PC-3 (cell line): Measurements from ENCODE around the gene IFI35. TPM values are rescaled to one million over a fixed set of nuclear protein-coding genes. Genes with fewer than 3 reads are reported as not detected.

Source experiments
- ATAC-seq: fragments of 200-7000 bp; cut with Tn5 transposase; 2 replicates; pipeline ENCODE4 v1.9.1; 2020; ENCODE audit warnings: mild to moderate bottlenecking, moderate library complexity
- BruUV-seq: library from RNA; stranded (reverse); fragments of 400-500 nt; replicated peaks from 2 replicates; lab custom pipeline; 2021; lab: Mats Ljungman, UMichigan
- CTCF ChIA-PET: fragments of 300-600 bp; sonication (Branson Sonifier 250); formaldehyde crosslinking; loops from one replicate; lab custom pipeline; 2022; ENCODE audit warnings: antibody characterized with exemption; lab: Charles Lee
- POLR2A ChIA-PET: fragments of 300-600 bp; sonication (Branson Sonifier 250); formaldehyde crosslinking; loops from one replicate; lab custom pipeline; 2022; ENCODE audit warnings: antibody characterized with exemption; ENCODE audit not compliant: unreplicated experiment; lab: Charles Lee
- DNase-seq: peaks from one replicate; pipeline ENCODE4 v3.0.0-alpha.2; 2015
- H2AFZ ChIP-seq: fragments of 300-600 bp; sonication (generic); 2 replicates; pipeline ENCODE4 v1.6.0; 2016; ENCODE audit warnings: antibody characterized with exemption, low read length
- H3F3A ChIP-seq: fragments of 300-600 bp; sonication (generic); one replicate; pipeline ENCODE4 v1.6.0; 2017; ENCODE audit warnings: antibody characterized with exemption, low read length, control low read depth, mild to moderate bottlenecking; ENCODE audit not compliant: unreplicated experiment
- H3K27ac ChIP-seq: fragments of 300-600 bp; sonication (generic); 2 replicates; pipeline ENCODE4 v1.5.1; 2016; ENCODE audit warnings: mild to moderate bottlenecking, low read length
- H3K27me3 ChIP-seq: fragments of 300-600 bp; sonication (generic); 2 replicates; pipeline ENCODE4 v1.6.1; 2016; ENCODE audit warnings: low read length, mixed read lengths
- H3K36me3 ChIP-seq: fragments of 300-600 bp; sonication (generic); 2 replicates; pipeline ENCODE4 v1.6.1; 2016; ENCODE audit warnings: low read depth, mixed run types, low read length, mixed read lengths
- H3K4me1 ChIP-seq: fragments of 300-600 bp; sonication (generic); 2 replicates; pipeline ENCODE4 v1.5.1; 2016; ENCODE audit warnings: low read length; ENCODE audit not compliant: insufficient read depth
- H3K4me2 ChIP-seq: fragments of 300-600 bp; sonication (generic); 2 replicates; pipeline ENCODE4 v1.6.0; 2016; ENCODE audit warnings: low read length
- H3K4me3 ChIP-seq: fragments of 300-600 bp; sonication (generic); 2 replicates; pipeline ENCODE4 v1.5.1; 2016; ENCODE audit warnings: mild to moderate bottlenecking, low read length, mixed read lengths
- H3K79me2 ChIP-seq: fragments of 300-600 bp; sonication (generic); 2 replicates; pipeline ENCODE4 v1.6.1; 2017; ENCODE audit warnings: low read length, mixed read lengths
- H3K9ac ChIP-seq: fragments of 300-600 bp; sonication (generic); 2 replicates; pipeline ENCODE4 v1.6.0; 2016; ENCODE audit warnings: mild to moderate bottlenecking, low read length
- H3K9me2 ChIP-seq: fragments of 300-600 bp; sonication (generic); replicated peaks from 2 replicates; pipeline ENCODE4 v1.6.1; 2016; ENCODE audit warnings: mixed run types, low read length, mixed read lengths
- H3K9me3 ChIP-seq: fragments of 300-600 bp; sonication (generic); 2 replicates; pipeline ENCODE4 v1.6.1; 2016; ENCODE audit warnings: low read length, mixed read lengths
- H4K20me1 ChIP-seq: fragments of 300-600 bp; sonication (generic); 2 replicates; pipeline ENCODE4 v1.6.1; 2016; ENCODE audit warnings: low read length, mixed read lengths
- EZH2 ChIP-seq: fragments of 300-600 bp; sonication (generic); IDR thresholded peaks from one replicate; pipeline ENCODE4 v1.6.1; 2017; ENCODE audit warnings: antibody characterized with exemption, mild to moderate bottlenecking, low read length; ENCODE audit not compliant: unreplicated experiment
- EZH2phosphoT487 ChIP-seq: fragments of 300-600 bp; sonication (generic); IDR thresholded peaks from 2 replicates; pipeline ENCODE4 v1.6.1; 2018; ENCODE audit warnings: mild to moderate bottlenecking, antibody characterized with exemption, low read length, borderline replicate concordance
- intact Hi-C: fragments of 100-400 bp; cut with micrococcal nuclease; formaldehyde crosslinking; loops from 2 replicates; pipeline ENCODE4 v1.9.0; 2023
- total RNA-seq: library from RNA; depleted of rRNA; stranded (reverse); fragments of >200 nt; gene quantifications from 2 replicates; pipeline ENCODE4 v1.2.3, GENCODE V29; 2014; rRNA removed
- TF ChIP-seq, protein P1 (sequence below): fragments of 300-600 bp; sonication (generic); conservative IDR thresholded peaks from 2 replicates; pipeline ENCODE4 v1.5.1; 2017; ENCODE audit warnings: antibody characterized with exemption, low read depth, mild to moderate bottlenecking, low read length

IFI35 gene
- total RNA-seq, 1 experiment from 2014 or later: 12.3 TPM

DNA sequence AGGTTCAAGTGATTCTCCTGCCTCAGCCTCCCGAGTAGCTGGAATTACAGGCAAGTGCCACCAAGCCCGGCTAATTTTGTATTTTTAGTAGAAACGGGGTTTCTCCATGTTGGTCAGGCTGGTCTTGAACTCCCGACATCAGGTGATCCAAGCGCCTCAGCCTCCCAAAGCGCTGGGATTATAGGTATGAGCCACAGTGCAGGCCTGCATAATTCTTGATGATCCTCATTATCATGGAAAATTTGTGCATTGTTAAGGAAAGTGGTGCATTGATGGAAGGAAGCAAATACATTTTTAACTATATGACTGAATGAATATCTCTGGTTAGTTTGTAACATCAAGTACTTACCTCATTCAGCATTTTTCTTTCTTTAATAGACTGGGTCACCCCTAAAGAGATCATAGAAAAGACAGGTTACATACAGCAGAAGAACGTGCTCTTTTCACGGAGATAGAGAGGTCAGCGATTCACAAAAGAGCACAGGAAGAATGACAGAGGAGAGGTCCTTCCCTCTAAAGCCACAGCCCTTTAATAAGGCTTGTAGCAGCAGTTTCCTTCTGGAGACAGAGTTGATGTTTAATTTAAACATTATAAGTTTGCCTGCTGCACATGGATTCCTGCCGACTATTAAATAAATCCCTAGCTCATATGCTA lies 56.5 kb downstream of the IFI35 start:
- Histone ChIP-seq H4K20me1 (no peaks in the 10 kb centered on the region), H3K9ac (no peak overlapping the region), H3F3A (no peaks in the 10 kb centered on the region), H3K27me3 (no peaks in the 10 kb centered on the region), H2AFZ (no peak overlapping the region), H3K9me2 (no peaks in the 10 kb centered on the region), H3K79me2 (no peaks in the 10 kb centered on the region), H3K4me2 (no peak overlapping the region), H3K36me3 (no peaks in the 10 kb centered on the region), H3K4me1 (no peaks in the 10 kb centered on the region), H3K9me3 (no peaks in the 10 kb centered on the region), H3K4me3 (no peak overlapping the region), H3K27ac (no peak overlapping the region)
- DNase-seq: no peak
- ChIA-PET POLR2A (no interaction called here), CTCF (no interaction called here)
- ATAC-seq: no peak
- intact Hi-C loops: no loop called here
- BruUV-seq: no TSS peak
- no peak for TF ChIP-seq EZH2
- TF ChIP-seq EZH2phosphoT487: no peak
- TF ChIP-seq, protein P1, sequence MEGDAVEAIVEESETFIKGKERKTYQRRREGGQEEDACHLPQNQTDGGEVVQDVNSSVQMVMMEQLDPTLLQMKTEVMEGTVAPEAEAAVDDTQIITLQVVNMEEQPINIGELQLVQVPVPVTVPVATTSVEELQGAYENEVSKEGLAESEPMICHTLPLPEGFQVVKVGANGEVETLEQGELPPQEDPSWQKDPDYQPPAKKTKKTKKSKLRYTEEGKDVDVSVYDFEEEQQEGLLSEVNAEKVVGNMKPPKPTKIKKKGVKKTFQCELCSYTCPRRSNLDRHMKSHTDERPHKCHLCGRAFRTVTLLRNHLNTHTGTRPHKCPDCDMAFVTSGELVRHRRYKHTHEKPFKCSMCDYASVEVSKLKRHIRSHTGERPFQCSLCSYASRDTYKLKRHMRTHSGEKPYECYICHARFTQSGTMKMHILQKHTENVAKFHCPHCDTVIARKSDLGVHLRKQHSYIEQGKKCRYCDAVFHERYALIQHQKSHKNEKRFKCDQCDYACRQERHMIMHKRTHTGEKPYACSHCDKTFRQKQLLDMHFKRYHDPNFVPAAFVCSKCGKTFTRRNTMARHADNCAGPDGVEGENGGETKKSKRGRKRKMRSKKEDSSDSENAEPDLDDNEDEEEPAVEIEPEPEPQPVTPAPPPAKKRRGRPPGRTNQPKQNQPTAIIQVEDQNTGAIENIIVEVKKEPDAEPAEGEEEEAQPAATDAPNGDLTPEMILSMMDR: no peak

Other genes starting within 250 kb of the IFI35 start
- gene RAMP2, start 245.6 kb upstream of the IFI35 start, total RNA-seq: not detected in 2 replicates
- 56.7 and 62.0 TPM in 2 replicates for gene VPS25, start 233.3 kb upstream of the IFI35 start, total RNA-seq
- gene WNK4, start 226.2 kb upstream of the IFI35 start, total RNA-seq: 13.0 and 17.4 TPM in 2 replicates
- gene COA3, start 208.1 kb upstream of the IFI35 start, total RNA-seq: 44.6 and 49.6 TPM in 2 replicates
- gene CNTD1, start 207.9 kb upstream of the IFI35 start, total RNA-seq: not detected in 2 replicates
- 84.0 and 93.7 TPM in 2 replicates for gene BECN1, start 182.5 kb upstream of the IFI35 start, total RNA-seq
- gene PSME3, start 173.4 kb upstream of the IFI35 start, total RNA-seq: 107 and 123 TPM in 2 replicates
- 0.63 and 1.4 TPM in 2 replicates for gene AOC2, start 162.2 kb upstream of the IFI35 start, total RNA-seq
- 0.26 and 0.35 TPM in 2 replicates for gene AOC3, start 155.6 kb upstream of the IFI35 start, total RNA-seq
- gene G6PC1, start 106.0 kb upstream of the IFI35 start, total RNA-seq: not detected in 2 replicates
- 32.5 and 34.7 TPM in 2 replicates for gene AARSD1, start 42.3 kb upstream of the IFI35 start, total RNA-seq
- 0.52 and 0.55 TPM in 2 replicates for gene PTGES3L, start 26.7 kb upstream of the IFI35 start, total RNA-seq
- gene RUNDC1, start 26.2 kb upstream of the IFI35 start, total RNA-seq: 9.5 and 15.6 TPM in 2 replicates
- gene RPL27, start 8.4 kb upstream of the IFI35 start, total RNA-seq: 667 and 784 TPM in 2 replicates
- gene VAT1, start 15.6 kb downstream of the IFI35 start, total RNA-seq: 62.4 and 68.1 TPM in 2 replicates
- 0.12 and 0.29 TPM in 2 replicates for gene RND2, start 18.4 kb downstream of the IFI35 start, total RNA-seq
- 31.8 and 36.3 TPM in 2 replicates for gene BRCA1, start 118.6 kb downstream of the IFI35 start, total RNA-seq
- gene NBR1, start 164.4 kb downstream of the IFI35 start, total RNA-seq: 24.1 and 30.0 TPM in 2 replicates
- not detected in 2 replicates for gene TMEM106A, start 205.1 kb downstream of the IFI35 start, total RNA-seq
- not detected in 2 replicates for gene CCDC200, start 221.8 kb downstream of the IFI35 start, total RNA-seq
- gene RNU2-1, start 227.2 kb downstream of the IFI35 start, total RNA-seq: not detected in 2 replicates